HEK293T (cell line): Measurements from ENCODE around the gene MTURN.

ENCODE experiments used
- ARNT ChIP-seq: fragments of 450-650 bp; IDR thresholded peaks from 2 replicates; pipeline ENCODE4 v1.6.1; 2017; ENCODE audit warnings: mild to moderate bottlenecking
- BHLHE40 ChIP-seq: fragments of 450-650 bp; IDR thresholded peaks from 2 replicates; pipeline ENCODE4 v1.6.1; 2016; ENCODE audit warnings: mild to moderate bottlenecking, moderate library complexity, borderline replicate concordance
- FOXA1 ChIP-seq: fragments of 450-650 bp; IDR thresholded peaks from 2 replicates; pipeline ENCODE4 v1.6.1; 2016; ENCODE audit warnings: mild to moderate bottlenecking
- FOXK2 ChIP-seq: fragments of 450-650 bp; IDR thresholded peaks from 2 replicates; pipeline ENCODE4 v1.6.1; 2016; ENCODE audit warnings: mild to moderate bottlenecking
- FOXM1 ChIP-seq: fragments of 450-650 bp; IDR thresholded peaks from 2 replicates; pipeline ENCODE4 v1.6.1; 2017; ENCODE audit warnings: mild to moderate bottlenecking, borderline replicate concordance
- HDGF ChIP-seq: fragments of 450-650 bp; IDR thresholded peaks from 2 replicates; pipeline ENCODE4 v1.6.1; 2017; ENCODE audit warnings: antibody characterized with exemption, borderline replicate concordance
- L3MBTL2 ChIP-seq: fragments of 450-650 bp; conservative IDR thresholded peaks from 2 replicates; pipeline ENCODE4 v1.6.1; 2016; ENCODE audit warnings: mild to moderate bottlenecking
- PKNOX1 ChIP-seq: fragments of 450-650 bp; IDR thresholded peaks from 2 replicates; pipeline ENCODE4 v1.6.1; 2016
- SP1 ChIP-seq: fragments of 450-650 bp; IDR thresholded peaks from 2 replicates; pipeline ENCODE4 v1.6.1; 2017
- SUZ12 ChIP-seq: fragments of 450-650 bp; IDR thresholded peaks from 2 replicates; pipeline ENCODE4 v1.6.1; 2016; ENCODE audit warnings: mild to moderate bottlenecking
- ZNF384 ChIP-seq: fragments of 450-650 bp; IDR thresholded peaks from 2 replicates; pipeline ENCODE4 v1.6.1; 2016

- TF ChIP-seq FOXA1 (no peak), FOXM1 (no peak), SP1 (no peak), ZNF384 (no peak), HDGF (no peak), SUZ12 (no peak), PKNOX1 (no peak), BHLHE40 (no peak), FOXK2 (no peak), ARNT (no peak), L3MBTL2 (no peak)
These were observed 15.9 kb downstream of the MTURN start for GRCh38 chr7:30150711-30151110.
